ENCODE measurements around the gene MINDY2. TPM values are rescaled to one million over a fixed set of nuclear protein-coding genes. Genes with fewer than 3 reads are reported as not detected.

MINDY2 gene
- total RNA-seq: 4.8 TPM

GRCh38 chr15:58770857-58771620 is at the start of gene MINDY2:
Gene MINDY2, plus strand, starts transcription at chr15:58771302. Its CDS starts 94 bp downstream, at chr15:58771396.
- DNase-seq (ENCODE audit: low read depth in 2 of 3, low spot score in 2 of 3): peak; percentile 86 to 98 (median 97)

- DNase-seq (ENCODE audit: low read depth in 2 of 3, low spot score in 2 of 3): peak in 2 of 3 donors; percentile 51 to 70
Observed at GRCh38 chr15:58724466-58724865, 46.6 kb upstream of the MINDY2 start.

GRCh38 chr15:58726867-58727266 is 44.2 kb upstream of the MINDY2 start:
- no peak for DNase-seq (ENCODE audit: low read depth in 2 of 3, low spot score in 2 of 3)

GRCh38 chr15:58731756-58732535 is 39.2 kb upstream of the MINDY2 start:
- DNase-seq (ENCODE audit: low read depth in 2 of 3, low spot score in 2 of 3): no peak

GRCh38 chr15:58732625-58733363 is 38.3 kb upstream of the MINDY2 start:
- DNase-seq (ENCODE audit: low read depth in 2 of 3, low spot score in 2 of 3): no peak

GRCh38 chr15:58734859-58735258 is 36.2 kb upstream of the MINDY2 start:
- no peak for DNase-seq (ENCODE audit: low read depth in 2 of 3, low spot score in 2 of 3)

GRCh38 chr15:58736018-58736643 is 35.0 kb upstream of the MINDY2 start:
- no peak for DNase-seq (ENCODE audit: low read depth in 2 of 3, low spot score in 2 of 3)

GRCh38 chr15:58737298-58737697 is 33.8 kb upstream of the MINDY2 start:
- no peak for DNase-seq (ENCODE audit: low read depth in 2 of 3, low spot score in 2 of 3)

- peak in 1 of 3 donors; percentile 36 for DNase-seq (ENCODE audit: low read depth in 2 of 3, low spot score in 2 of 3)
Observed at GRCh38 chr15:58738046-58738707, 32.9 kb upstream of the MINDY2 start.

- no peak for DNase-seq (ENCODE audit: low read depth in 2 of 3, low spot score in 2 of 3)
Observed at GRCh38 chr15:58740436-58740835, 30.7 kb upstream of the MINDY2 start.

GRCh38 chr15:58741032-58741431 is 30.1 kb upstream of the MINDY2 start:
- DNase-seq (ENCODE audit: low read depth in 2 of 3, low spot score in 2 of 3): no peak

GRCh38 chr15:58742022-58742813 is 28.9 kb upstream of the MINDY2 start:
- no peak for DNase-seq (ENCODE audit: low read depth in 2 of 3, low spot score in 2 of 3)

- no peak for DNase-seq (ENCODE audit: low read depth in 2 of 3, low spot score in 2 of 3)
Observed at GRCh38 chr15:58742819-58743502, 28.1 kb upstream of the MINDY2 start.

- no peak for DNase-seq (ENCODE audit: low read depth in 2 of 3, low spot score in 2 of 3)
Observed at GRCh38 chr15:58746174-58746573, 24.9 kb upstream of the MINDY2 start.

- DNase-seq (ENCODE audit: low read depth in 2 of 3, low spot score in 2 of 3): peak in 1 of 3 donors; percentile 11
Observed at GRCh38 chr15:58748040-58748851, 22.9 kb upstream of the MINDY2 start.

- peak in 1 of 3 donors; percentile 55 for DNase-seq (ENCODE audit: low read depth in 2 of 3, low spot score in 2 of 3)
Observed at GRCh38 chr15:58748852-58749531, 22.1 kb upstream of the MINDY2 start.

Measured in hematopoietic multipotent progenitor cell (in vitro differentiated cells).